GM19468 (cell line): Measurements from ENCODE around the gene MYO3A.
"Not testable (repeated sequence)": the region's sequence is repeated elsewhere in the genome, so short reads cannot be mapped to it uniquely, and the experiment has no call there.

ENCODE experiments used
- ATAC-seq: cut with Tn5 transposase; IDR thresholded peaks from one replicate; pipeline ENCODE4 v1.9.1; 2021; ENCODE audit warnings: mild to moderate bottlenecking, moderate library complexity, moderate number of reproducible peaks; ENCODE audit not compliant: unreplicated experiment; ENCODE audit errors: extremely low read depth

Gene MYO3A

DNA sequence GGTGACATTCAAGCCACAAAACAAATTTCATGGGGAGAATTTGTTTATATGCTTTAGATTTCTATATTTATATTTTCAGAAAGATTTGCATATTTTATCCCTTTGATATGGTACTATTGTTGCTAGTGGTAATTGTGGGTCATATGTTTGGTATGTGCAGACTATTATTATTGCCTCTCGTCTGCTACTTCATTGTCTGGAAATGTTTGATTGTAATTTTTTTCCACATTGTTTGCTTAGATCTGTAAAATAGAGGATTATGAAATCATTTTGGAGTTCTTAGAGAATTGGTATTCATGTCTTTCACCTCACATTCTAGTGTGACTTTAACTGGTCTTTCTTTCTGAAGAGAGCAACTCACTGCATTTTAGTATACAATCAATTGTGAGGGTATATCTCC lies 44.7 kb downstream of the MYO3A start:
- ATAC-seq, result no peak

DNA sequence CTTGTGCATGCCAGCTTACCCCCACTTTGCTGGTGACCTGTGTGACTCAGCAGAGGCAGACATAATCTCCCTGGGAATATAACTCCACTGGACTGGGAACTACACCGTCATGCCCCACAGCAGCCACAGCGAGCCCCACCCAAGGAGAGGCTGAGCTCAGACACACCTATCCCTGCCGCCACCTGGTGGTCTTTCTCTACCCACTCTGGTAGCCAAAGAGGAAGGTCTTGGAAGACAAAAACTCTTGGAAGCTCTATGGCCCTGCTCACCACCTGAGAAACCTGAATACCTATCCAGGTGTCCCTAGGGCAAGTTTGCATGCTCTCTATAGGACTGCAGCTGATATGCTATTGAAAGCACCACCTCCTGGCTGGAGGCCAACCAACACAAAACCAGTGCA lies 48.1 kb downstream of the MYO3A start:
- no peak for ATAC-seq

DNA sequence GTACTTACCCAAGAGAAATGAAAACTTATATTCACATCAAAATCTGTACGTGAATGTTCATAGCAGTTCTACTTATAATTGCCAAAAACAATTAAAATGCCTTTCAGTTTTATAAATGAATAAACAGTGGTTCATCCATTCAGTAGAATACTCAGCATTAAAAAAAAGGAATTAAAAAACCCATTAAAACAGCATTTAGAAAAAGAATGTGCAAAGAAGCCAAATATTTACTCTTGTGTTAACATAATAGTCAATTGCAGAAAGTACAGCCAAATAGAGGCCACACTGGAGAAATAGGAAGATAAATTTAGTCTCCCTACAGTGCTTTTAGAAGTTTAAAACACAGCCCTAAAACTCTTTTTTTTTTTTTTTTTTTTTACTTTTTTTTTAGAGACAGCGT lies 54.6 kb downstream of the MYO3A start:
- ATAC-seq, result no peak

DNA sequence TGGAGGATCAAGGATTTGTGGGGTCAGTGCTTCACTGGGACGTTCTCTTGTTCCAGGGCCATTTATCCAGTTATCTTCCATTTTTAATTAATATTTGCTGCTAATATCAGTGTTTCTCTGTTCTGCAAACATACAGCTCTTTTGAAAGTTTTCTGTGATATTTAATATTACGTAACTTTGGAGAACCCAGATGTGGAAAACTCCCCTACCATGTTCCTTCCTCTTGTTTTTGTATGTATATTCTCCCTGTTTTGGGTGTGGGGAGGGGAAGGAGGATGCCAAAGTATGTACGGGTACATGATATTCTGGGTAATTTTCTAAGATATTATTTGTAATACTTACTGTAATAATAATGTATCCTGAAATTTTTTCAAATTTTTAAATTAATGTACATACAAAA lies 55.9 kb downstream of the MYO3A start:
- no peak for ATAC-seq

DNA sequence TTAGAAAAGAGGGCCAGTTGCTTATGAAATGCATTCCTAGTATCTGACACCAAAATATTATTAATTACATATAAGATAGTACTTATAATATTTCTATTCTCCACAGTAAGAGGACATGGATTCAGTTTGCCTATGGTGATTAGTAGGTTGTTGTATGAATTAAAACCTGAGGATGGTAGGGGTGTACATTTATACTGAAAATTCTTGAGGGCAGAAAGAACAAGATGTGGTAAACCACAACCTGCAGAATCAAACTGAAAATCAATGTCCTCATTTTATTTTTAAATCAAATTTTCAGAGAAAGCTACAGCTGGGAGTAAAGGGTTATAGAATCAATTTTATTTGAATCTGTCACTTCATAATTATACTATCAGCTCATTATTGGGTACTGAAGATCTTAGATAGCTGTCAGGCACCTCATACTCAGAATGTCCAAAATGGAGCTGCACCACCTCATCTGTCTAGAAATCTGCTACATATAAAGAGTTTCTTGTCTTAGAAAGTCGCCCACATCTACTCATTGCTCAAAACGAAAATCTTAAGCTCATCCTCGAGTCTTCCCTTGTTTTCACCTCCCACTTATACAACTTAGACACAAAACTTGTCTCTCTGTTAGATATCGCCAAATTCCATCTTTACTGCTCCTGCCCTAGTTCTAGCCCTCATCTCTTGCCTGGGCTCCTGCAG lies 65.4 kb downstream of the MYO3A start:
- ATAC-seq, result no peak

DNA sequence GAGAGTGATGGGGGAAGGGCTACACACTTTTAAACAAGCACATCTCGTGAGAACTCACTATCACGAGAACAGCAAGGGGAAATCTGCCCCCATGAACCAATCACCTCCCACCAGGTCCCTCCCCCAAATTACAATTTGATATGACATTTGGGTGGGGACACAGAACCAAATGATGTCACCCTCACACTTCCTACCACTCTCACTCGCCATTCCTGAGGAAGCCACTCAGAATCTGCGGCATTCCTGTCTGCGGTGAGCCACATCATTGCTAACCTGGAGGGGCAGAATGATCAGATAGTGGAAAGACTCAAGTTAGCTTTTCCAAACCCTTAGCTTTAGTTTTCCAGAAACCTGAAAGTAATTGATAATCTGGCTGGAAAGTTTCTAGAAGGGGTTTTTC lies 66.9 kb downstream of the MYO3A start:
- ATAC-seq, result no peak

DNA sequence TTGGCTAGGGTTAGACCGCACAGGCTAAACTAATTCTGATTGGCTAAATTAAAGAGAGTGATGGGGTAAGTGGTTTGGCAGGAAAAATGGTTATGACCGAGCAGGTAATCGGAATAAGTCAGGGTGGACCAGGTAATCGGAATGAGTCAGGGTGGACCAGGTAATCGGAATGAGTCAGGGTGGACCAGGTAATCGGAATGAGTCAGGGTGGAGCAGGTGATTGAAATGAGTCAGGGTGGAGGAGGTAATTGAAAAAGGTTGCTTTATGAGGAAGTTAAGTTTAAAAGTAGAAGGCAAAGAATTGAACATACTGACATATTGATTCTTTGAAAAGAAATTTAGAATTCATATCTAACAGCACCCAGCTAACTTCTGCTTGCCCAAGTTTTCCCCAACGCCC lies 68.4 kb downstream of the MYO3A start:
- ATAC-seq, result not testable (repeated sequence)

DNA sequence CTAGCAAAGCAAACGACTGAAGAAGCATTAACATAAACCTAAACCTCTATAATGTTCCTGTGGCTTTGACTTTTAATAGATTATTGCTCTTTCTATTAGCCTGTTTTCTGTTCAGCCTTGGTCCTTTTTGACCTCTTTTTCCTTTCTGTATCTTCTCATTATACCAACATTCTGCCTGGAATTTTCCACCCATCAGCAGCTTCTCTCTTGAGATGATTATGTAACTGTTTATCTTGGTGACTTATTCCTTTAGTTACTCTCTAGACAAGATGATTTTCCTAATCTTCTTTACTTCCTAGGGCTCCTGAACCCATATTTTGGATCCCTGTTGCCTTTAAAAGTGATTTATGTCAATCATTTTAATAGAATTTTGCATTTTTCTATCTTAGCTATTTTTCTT lies 81.1 kb downstream of the MYO3A start:
- ATAC-seq, result no peak

DNA sequence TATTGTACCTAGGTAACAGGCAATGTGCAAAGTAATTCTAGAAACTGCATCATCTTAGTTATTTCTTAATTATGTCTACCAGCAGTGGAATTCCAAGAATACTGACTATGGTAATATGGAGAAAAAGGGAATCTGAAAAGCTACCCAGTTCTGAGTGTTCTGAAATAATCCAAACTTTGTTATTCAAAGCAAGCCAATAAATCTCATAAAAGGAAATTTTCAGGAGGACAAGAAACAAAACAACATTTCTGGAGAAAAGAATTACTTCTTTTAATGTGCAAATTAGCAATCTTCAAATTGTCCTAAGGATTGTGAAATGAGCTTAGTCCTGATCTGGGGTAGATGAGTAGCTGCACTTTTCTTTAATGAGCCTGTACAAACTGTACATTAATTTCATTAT lies 88.8 kb downstream of the MYO3A start:
- ATAC-seq, result no peak

DNA sequence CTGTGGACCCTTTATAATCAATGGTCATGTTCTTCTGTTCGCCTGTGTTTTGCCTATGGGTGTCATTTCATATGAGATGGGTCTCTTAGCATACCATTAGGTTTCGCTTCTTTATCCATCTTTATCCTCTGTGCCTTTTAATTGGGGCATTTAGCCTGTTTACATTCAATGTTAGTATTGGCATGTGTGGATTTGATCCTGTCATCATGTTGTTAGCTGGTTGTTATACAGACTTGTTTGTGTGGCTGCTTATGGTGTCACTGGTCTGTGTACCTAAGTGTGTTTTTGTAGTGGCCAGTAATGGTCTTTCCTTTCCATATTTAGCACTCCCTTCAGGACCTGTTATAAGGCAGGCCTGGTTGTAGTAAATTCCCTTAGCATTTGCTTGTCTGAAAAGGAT lies 90.3 kb downstream of the MYO3A start:
- ATAC-seq, result no peak

DNA sequence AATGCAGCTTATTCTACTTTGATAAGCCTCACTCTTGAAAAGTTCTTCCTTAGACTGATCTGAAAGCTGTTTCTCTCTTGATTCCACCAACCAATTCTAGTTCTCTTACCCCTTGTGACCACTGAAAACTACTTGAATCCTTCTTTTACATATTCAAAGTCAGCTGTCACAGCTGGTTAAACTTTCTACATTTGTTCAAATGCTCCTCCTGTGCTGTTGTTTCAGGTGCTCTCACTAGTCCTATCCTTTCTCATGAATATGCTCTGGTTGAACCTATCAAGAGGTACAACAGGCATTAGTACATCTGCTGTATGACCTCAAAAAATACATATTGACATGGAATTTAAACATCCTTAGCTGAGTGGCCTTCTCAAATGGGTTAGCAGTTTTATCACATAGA lies 91.5 kb downstream of the MYO3A start:
- no peak for ATAC-seq

DNA sequence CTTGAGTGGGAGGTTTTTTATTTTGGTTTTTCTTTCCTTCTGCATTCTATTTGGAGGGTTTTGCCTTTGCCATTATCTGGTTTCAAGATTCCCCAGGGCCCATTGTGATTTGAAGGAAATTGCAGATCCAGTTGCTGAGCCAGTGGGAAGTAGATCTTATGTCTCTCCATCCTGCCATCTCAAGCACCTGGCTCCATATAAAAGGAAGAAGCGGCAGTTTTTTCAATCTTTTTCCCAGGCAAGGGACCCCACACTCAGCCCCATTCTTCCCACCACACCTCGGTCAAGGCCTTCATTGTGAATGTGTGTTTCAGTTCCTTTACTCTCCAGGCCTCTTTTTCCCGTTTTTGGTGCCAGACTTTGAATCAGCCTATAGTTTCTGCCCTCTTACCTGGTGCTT lies 95.8 kb downstream of the MYO3A start:
- no peak for ATAC-seq

DNA sequence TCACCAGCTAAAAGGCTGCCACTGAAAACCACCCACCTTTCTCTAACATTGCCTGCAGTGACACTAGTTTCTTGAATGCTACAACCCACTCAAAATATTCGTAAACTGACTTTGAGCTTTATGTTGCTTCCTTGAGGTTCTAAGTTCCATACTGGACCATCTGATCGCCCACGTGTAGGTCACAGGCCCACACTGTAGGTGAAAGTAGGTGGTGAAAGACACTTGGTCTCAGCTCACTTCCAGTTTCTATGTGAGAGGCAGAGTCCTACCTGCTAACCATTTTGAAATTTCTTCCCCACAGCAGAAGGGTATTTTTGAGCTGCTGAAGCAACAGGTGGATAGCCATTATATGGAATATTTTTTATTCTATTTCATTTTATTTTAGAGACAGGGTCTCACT lies 97.3 kb downstream of the MYO3A start:
- ATAC-seq, result no peak

DNA sequence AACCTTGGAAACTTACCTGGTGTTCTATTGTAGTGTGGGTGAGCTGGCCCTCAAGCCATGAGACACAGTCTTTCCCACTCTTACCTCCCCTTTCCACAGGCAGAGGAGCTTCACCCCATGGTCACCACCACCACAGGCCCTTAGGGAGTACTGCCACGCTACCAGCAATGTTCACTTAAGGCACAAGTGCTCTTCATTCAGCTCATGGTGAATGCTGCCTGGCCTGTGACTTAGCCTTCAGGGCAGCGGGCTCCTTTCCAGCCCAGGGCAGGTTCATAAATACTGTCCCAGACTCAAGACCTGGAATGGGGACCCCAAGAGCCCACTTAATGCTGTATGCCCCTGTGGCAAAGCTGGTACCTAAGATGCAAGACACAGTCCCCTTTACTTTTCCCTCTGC lies 109.4 kb downstream of the MYO3A start:
- no peak for ATAC-seq

DNA sequence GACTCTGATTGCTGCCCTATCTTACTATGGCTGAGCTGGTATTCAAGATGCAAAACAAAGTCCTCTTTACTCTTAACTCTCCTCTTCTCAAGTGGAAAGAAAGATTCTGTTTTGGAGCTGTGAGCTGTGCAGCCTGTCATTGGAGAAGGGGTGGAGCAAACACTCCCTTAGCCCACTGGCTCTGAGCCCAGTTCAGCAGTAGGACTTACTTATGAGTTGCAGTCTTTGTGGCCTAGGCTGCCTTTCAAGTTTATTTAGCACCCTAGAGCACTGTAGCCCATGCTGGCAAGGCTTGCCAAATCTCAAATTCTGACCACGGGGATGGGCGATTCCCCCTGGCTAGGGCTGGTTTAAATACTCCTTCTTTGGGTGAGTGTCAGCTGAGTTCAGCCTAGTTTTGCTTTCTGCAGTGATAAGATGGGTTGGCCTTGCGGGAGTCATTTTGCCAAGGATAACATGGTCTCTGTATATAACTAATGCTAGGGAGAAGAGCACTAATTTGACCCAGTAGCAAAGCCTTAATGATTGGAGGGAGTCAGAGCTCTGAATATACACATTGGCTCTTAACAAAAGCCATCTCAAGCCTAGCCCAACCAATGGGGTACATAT lies 110.2 kb downstream of the MYO3A start:
- ATAC-seq, result no peak

DNA sequence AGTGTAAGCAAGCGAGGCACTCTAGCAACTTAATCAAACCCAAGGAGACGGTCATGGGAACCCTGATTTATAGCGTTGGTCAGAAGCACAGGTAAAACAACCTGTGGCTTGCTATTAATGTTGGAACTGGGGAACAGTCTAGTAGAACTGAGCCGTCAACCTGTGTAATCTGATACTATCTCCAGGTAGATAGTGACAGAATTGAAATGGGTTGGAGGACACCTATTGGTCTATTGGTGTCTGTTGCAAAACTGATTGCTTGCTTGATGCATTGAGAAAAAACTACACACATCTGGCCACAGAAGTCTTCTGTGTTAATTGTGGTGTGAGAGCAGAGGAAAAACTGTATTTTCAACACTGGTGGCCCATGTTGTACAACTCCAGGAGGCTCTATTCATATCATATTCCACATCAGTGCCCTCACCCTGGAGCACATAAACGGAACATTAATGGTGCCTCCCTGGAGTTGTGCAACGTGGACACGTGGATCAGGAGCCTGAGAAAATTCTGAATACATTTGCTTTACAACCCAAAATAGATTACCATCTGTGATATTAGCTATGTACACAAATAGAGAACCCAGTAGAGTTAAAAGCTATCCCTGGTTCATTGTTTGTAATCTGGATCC lies 112.2 kb downstream of the MYO3A start:
- ATAC-seq, result no peak

DNA sequence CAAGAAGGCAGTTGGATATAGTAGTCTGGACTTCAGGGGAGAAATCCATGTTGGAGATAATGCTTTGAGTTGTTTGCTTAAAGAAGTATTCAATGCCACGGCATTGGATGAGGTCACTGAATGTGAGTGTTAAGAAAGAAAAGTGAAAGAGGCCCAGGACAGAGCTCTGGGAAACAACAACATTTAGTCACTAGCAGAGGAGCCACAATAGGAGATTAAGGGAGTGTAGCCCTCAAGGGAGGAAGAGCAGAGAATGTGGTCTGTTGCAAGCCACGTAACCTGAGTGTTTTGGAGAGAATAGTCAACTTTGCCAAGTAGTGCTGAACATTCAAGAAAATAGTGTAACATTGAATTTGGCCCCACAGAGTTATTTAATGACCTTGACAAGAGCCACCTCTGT lies 114.7 kb downstream of the MYO3A start:
- no peak for ATAC-seq

DNA sequence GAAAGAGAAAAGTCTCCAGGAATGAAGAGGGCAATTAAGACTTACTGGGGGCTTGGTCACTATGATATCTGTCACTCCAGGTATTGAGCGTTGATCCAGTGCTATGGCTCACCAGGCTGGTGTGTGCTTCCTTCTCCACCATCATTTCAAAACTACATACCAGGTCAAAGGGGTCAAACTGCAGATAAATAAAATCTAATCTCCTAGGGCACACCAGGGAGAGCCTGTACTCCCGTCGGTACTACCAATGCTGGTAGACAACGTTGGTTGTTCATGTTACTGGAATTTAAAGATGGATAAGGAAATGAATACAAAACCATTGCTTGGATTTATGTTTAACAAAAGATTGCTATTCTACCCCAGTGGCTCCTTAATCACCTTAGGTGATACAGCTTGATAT lies 118.3 kb downstream of the MYO3A start:
- ATAC-seq, result no peak

DNA sequence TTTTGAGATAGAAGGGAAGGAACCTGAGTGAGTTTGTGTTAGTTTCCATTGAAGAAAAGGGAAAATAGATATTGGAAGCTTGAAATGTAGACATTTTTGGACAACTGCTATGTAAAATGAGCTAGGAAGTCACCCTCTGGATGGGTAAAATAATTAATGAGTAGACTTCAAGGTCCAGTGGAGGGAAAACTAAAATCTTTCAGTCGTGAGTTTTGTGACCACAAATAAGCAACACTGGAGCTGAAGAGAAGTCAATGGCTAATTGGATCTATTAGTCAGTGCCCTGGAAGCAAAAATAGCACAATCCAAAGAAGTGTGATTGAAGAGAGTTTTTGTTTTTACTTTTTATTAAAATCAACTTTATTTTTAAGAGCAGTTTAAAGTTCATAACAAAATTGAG lies 123.4 kb downstream of the MYO3A start:
- ATAC-seq, result no peak

DNA sequence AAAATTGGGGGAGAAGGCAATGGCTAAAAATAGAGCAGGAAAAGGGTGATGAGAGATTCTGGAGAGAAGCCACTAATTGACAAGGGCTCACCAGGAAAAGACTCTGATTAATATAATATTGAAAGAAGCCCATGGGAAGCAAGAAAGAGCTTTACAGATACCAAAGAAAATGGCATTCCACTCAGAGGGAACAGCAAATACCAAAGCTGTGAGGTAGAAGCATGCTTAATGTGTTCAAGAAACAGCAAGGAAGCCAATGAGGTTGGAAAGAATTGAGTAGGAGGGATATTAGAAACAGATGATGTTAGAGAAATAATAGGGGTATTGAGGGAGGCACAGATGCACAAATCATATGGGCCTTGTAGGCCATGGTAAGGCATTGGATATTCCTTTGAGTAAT lies 130.1 kb downstream of the MYO3A start:
- ATAC-seq, result no peak

DNA sequence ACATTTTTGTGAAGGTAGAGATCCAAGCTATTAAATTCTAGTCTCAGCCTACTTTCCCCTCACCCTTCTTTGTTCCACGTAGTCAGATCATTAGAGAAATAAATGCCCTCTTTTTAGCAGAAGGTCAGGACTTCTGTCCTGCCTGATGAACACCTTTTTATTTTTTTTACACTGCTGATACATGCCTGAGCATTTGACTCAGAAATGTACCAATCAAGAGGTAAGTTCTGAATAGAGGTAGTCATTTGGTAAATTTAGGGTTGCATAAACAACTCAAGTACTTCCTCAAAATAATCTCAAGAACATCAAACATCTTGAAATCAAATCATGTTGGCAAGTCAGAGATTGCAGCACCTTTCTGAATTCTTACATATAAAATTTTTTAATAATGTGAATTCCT lies 133.7 kb downstream of the MYO3A start:
- ATAC-seq, result no peak

DNA sequence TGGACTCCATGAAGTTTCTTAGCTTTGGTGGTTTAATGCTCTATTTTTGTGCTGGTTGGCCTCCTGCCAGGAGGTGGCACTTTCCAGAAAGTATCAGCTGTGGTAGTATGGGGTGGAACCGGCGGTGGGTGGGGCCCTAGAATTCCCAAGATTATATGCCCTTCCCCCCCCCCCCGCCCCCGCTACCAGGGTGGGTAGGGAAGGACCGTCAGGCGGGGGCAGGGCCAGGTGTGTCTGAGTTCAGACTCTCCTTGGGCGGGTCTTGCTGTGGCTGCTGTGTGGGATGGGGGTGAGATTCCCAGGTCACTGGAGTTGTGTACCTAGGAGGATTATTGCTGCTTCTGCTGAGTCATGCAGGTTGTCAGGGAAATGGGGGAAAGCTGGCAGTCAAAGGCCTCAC lies 146.9 kb downstream of the MYO3A start:
- ATAC-seq, result not testable (repeated sequence)
